NCI-H345 treated with DMSO at 0.1 percent for 48 hours (cell line): ENCODE results near the gene TCP11L2.

Experiments
- DNase-seq: peaks from one replicate; lab custom pipeline; 2025; ENCODE audit not compliant: unreplicated experiment; lab: John Stamatoyannopoulos, UW

Gene TCP11L2

DNA sequence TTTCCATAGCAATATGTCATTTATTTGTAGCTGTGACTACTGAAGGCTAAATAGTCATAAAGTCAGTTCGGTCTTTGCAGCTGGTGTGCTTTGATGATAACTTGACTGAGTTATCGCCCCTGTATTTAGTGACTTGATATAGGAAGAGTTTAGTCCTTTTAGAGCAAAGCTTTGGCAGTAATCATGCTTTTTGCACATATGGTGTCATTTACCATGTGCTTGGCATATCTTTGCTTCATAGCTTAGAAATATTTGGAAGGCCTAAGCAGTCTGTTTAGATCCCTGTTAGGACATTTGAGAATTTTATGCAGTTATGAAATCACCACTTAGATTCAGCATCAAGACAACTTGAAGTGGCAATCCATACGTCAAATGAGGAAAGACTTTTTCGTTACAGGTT lies 86.6 kb downstream of the TCP11L2 start:
- DNase-seq = no peak

DNA sequence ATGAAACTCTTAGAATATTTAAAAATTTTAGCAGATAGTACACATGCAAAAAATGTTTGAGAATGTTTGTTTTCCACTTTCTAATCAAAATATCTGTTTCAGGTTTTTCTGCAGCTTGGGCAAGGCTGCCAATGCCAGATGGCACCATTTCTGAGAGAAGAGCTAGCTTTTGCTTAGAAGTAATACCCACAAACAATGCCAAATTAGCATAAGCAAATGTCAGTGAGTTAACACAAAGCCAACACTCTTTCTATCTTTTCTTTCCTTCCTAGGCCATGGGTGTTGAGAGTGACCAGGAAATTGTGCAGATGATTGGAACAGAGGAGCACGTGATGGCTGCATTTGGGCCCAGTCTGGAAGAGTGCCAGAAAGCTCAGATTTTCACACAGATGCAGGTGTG lies 90.2 kb downstream of the TCP11L2 start:
- no peak for DNase-seq
